ENCODE measurements around the gene CADPS.

Gene CADPS

GRCh38 chr3:62632510-62633294, 242.5 kb downstream of the CADPS start:
- peak; percentile 7 for DNase-seq (ENCODE audit: low read depth)

GRCh38 chr3:62631488-62631887, 243.7 kb downstream of the CADPS start:
- DNase-seq (ENCODE audit: low read depth): no peak

GRCh38 chr3:62630664-62631063, 244.6 kb downstream of the CADPS start:
- DNase-seq (ENCODE audit: low read depth): no peak

- DNase-seq (ENCODE audit: low read depth): no peak
These were observed 249.9 kb downstream of the CADPS start for GRCh38 chr3:62625268-62625667.

GRCh38 chr3:62624185-62624584, 251.0 kb downstream of the CADPS start:
- no peak for DNase-seq (ENCODE audit: low read depth)

- peak; percentile 66 for DNase-seq (ENCODE audit: low read depth)
These were observed 252.6 kb downstream of the CADPS start for GRCh38 chr3:62622553-62623174.

GRCh38 chr3:62621925-62622324, 253.3 kb downstream of the CADPS start:
- no peak for DNase-seq (ENCODE audit: low read depth)

GRCh38 chr3:62621176-62621575, 254.0 kb downstream of the CADPS start:
- no peak for DNase-seq (ENCODE audit: low read depth)

GRCh38 chr3:62615258-62615849, 259.9 kb downstream of the CADPS start:
- DNase-seq (ENCODE audit: low read depth): no peak

GRCh38 chr3:62614527-62614926, 260.7 kb downstream of the CADPS start:
- DNase-seq (ENCODE audit: low read depth): no peak

- DNase-seq (ENCODE audit: low read depth): peak; percentile 58
These were observed 263.5 kb downstream of the CADPS start for GRCh38 chr3:62611541-62612240.

GRCh38 chr3:62607287-62608029, 267.8 kb downstream of the CADPS start:
- DNase-seq (ENCODE audit: low read depth): peak; percentile 86

GRCh38 chr3:62605413-62606068, 269.7 kb downstream of the CADPS start:
- no peak for DNase-seq (ENCODE audit: low read depth)

- DNase-seq (ENCODE audit: low read depth): no peak
These were observed 270.4 kb downstream of the CADPS start for GRCh38 chr3:62604751-62605351.

- peak; percentile 90 for DNase-seq (ENCODE audit: low read depth)
These were observed 270.9 kb downstream of the CADPS start for GRCh38 chr3:62604298-62604697.

- no peak for DNase-seq (ENCODE audit: low read depth)
These were observed 272.2 kb downstream of the CADPS start for GRCh38 chr3:62602987-62603386.

GRCh38 chr3:62602129-62602770, 273.0 kb downstream of the CADPS start:
- no peak for DNase-seq (ENCODE audit: low read depth)

- peak; percentile 78 for DNase-seq (ENCODE audit: low read depth)
These were observed 273.8 kb downstream of the CADPS start for GRCh38 chr3:62601238-62602070.

GRCh38 chr3:62600033-62600432, 275.2 kb downstream of the CADPS start:
- DNase-seq (ENCODE audit: low read depth): no peak

GRCh38 chr3:62597491-62597890, 277.7 kb downstream of the CADPS start:
- DNase-seq (ENCODE audit: low read depth): no peak

Measured in EH (cell line).